ENCODE data around the gene TMEM126A. TPM values are rescaled to one million over a fixed set of nuclear protein-coding genes. Genes with fewer than 3 reads are reported as not detected.

TMEM126A gene
- total RNA-seq, 2 donors from 2014 or later: 36.5 to 60.3 TPM

DNA sequence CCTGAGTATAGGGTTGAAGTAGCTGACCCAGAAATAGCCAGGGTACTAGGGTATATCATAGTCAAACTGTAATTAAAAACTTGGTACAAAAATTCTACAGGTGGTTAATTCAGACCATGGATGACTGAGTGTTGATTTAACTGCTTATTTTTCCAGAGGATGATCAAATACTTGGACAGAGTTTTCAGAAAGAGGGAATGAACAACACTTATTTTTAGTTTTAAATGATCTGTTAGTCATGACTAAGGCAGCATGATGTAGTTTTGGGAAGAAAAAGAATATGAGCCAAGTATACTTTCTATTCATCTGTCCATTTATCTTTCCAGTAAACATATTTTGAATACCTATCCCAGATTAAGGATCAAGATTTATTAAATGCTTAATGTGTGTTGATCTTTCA, 58.0 kb downstream of the TMEM126A start:
- H3K27ac Mint-ChIP-seq: peak overlapping the region in 1 of 2 donors; percentile 28
- ATAC-seq (no peak), DNase-seq (ENCODE audit: low spot score in 2 of 2) (no peak)
- H3K9me3 Mint-ChIP-seq: no peaks in the 10 kb centered on the region
- H3K36me3 Mint-ChIP-seq: peaks cover 0 to 6% of the 10 kb centered on the region in 2 donors

Other genes starting within 250 kb of the TMEM126A start
- gene DLG2, start 20.6 kb upstream of the TMEM126A start, total RNA-seq: 1 to 10 TPM; 4.2 to 5.4 TPM
- gene TMEM126B, start 19.4 kb upstream of the TMEM126A start, total RNA-seq: 100 to 1,000 TPM in 1 of 2 donors, 10 to 100 TPM in 1; 77.0 to 104 TPM
- 10 to 100 TPM; 61.0 to 65.7 TPM for gene CREBZF, start 17.2 kb downstream of the TMEM126A start, total RNA-seq
- gene CCDC89, start 38.2 kb downstream of the TMEM126A start, total RNA-seq: not detected
- gene SYTL2, start 163.2 kb downstream of the TMEM126A start, total RNA-seq: 1 to 10 TPM; 4.6 to 7.5 TPM
- gene CCDC83, start 207.4 kb downstream of the TMEM126A start, total RNA-seq: under 1 TPM in 1 of 2 donors, not detected in 1; 0.19 TPM

Data from activated naive CD4-positive, alpha-beta T cell treated with anti-CD3 and anti-CD28 coated beads, Interleukin-2, amount 50 U/mL, for 72 hours (primary cell).